ENCODE results near the gene MUC2.
"Not testable (repeated sequence)": the region's sequence is repeated elsewhere in the genome, so short reads cannot be mapped to it uniquely, and the experiment has no call there.

Gene MUC2

GRCh38 chr11:1109101-1109917, 34.6 kb downstream of the MUC2 start:
- no peak for DNase-seq

- DNase-seq, result no peak
Measured at GRCh38 chr11:1109918-1110705, 35.4 kb downstream of the MUC2 start.

- DNase-seq, result no peak
Measured at GRCh38 chr11:1111545-1112212, 37.0 kb downstream of the MUC2 start.

GRCh38 chr11:1112351-1113191, 37.9 kb downstream of the MUC2 start:
- no peak for DNase-seq

GRCh38 chr11:1113405-1114201, 38.9 kb downstream of the MUC2 start:
- DNase-seq, result no peak

GRCh38 chr11:1115292-1115691, 40.6 kb downstream of the MUC2 start:
- DNase-seq, result not testable (repeated sequence)

GRCh38 chr11:1116104-1116503, 41.4 kb downstream of the MUC2 start:
- DNase-seq, result no peak

- no peak for DNase-seq
Measured at GRCh38 chr11:1116666-1117390, 42.2 kb downstream of the MUC2 start.

GRCh38 chr11:1117992-1118391, 43.3 kb downstream of the MUC2 start:
- DNase-seq, result no peak

- DNase-seq, result no peak
Measured at GRCh38 chr11:1118755-1119603, 44.3 kb downstream of the MUC2 start.

GRCh38 chr11:1119604-1120146, 45.0 kb downstream of the MUC2 start:
- no peak for DNase-seq

GRCh38 chr11:1120532-1121330, 46.1 kb downstream of the MUC2 start:
- no peak for DNase-seq

- no peak for DNase-seq
Measured at GRCh38 chr11:1121331-1121812, 46.7 kb downstream of the MUC2 start.

GRCh38 chr11:1121813-1122663, 47.4 kb downstream of the MUC2 start:
- DNase-seq, result no peak

GRCh38 chr11:1122664-1123002, 48.0 kb downstream of the MUC2 start:
- DNase-seq, result no peak

- DNase-seq, result no peak
Measured at GRCh38 chr11:1123970-1124369, 49.3 kb downstream of the MUC2 start.
